OCI-LY1 (cell line): Measurements from ENCODE around the gene FDX1.

Experiments used
- H2AFZ ChIP-seq: fragments of 200-600 bp; sonication (generic), shearing (Covaris generic); 2 replicates; pipeline ENCODE4 v1.6.0; 2014; ENCODE audit warnings: antibody characterized with exemption, mild to moderate bottlenecking, low read length
- H3F3A ChIP-seq: fragments of 200-600 bp; sonication (generic), shearing (Covaris generic); 2 replicates; pipeline ENCODE4 v1.6.0; 2014; ENCODE audit warnings: mild to moderate bottlenecking, antibody characterized with exemption, low read length, moderate library complexity; ENCODE audit not compliant: insufficient read depth
- H3K27ac ChIP-seq: fragments of 200-600 bp; sonication (generic); 2 replicates; pipeline ENCODE4 v1.5.1; 2014; ENCODE audit warnings: low read length, mixed run types, mild to moderate bottlenecking, low read depth; ENCODE audit not compliant: poor library complexity, severe bottlenecking
- H3K27me3 ChIP-seq: fragments of 200-600 bp; sonication (generic); 2 replicates; pipeline ENCODE4 v1.6.0; 2014; ENCODE audit warnings: antibody characterized with exemption, mild to moderate bottlenecking, low read length, moderate library complexity; ENCODE audit not compliant: insufficient read depth
- H3K36me3 ChIP-seq: fragments of 200-600 bp; sonication (generic); 2 replicates; pipeline ENCODE4 v1.6.1; 2014; ENCODE audit warnings: mild to moderate bottlenecking, antibody characterized with exemption, low read length, moderate library complexity, mixed read lengths; ENCODE audit not compliant: insufficient read depth
- H3K4me1 ChIP-seq: fragments of 200-600 bp; sonication (generic); 2 replicates; pipeline ENCODE4 v1.5.1; 2014; ENCODE audit warnings: mild to moderate bottlenecking, low read length, moderate library complexity; ENCODE audit not compliant: insufficient read depth, severe bottlenecking
- H3K4me2 ChIP-seq: fragments of 200-600 bp; sonication (generic), shearing (Covaris generic); 2 replicates; pipeline ENCODE4 v1.6.1; 2014; ENCODE audit warnings: low read length
- H3K4me3 ChIP-seq: fragments of 200-600 bp; sonication (generic); 2 replicates; pipeline ENCODE4 v1.5.1; 2014; ENCODE audit warnings: low read length, low read depth, mild to moderate bottlenecking, mixed read lengths; ENCODE audit not compliant: poor library complexity, severe bottlenecking
- H3K79me2 ChIP-seq: fragments of 200-600 bp; shearing (Covaris generic); 2 replicates; pipeline ENCODE4 v1.6.1; 2016; ENCODE audit warnings: mixed run types, low read length, mixed read lengths; ENCODE audit not compliant: insufficient read depth
- H3K9ac ChIP-seq: fragments of 200-600 bp; sonication (generic), shearing (Covaris generic); 2 replicates; pipeline ENCODE4 v1.6.1; 2014; ENCODE audit warnings: mild to moderate bottlenecking, low read length, mixed read lengths
- H3K9me2 ChIP-seq: fragments of 200-600 bp; sonication (generic), shearing (Covaris generic); 2 replicates; pipeline ENCODE4 v1.6.1; 2014; ENCODE audit warnings: low read depth, mild to moderate bottlenecking, low read length, mixed read lengths
- H3K9me3 ChIP-seq: fragments of 200-600 bp; shearing (Covaris generic); 2 replicates; pipeline ENCODE4 v1.6.1; 2014; ENCODE audit warnings: low read length, mixed read lengths
- H4K20me1 ChIP-seq: fragments of 200-600 bp; sonication (generic), shearing (Covaris generic); 2 replicates; pipeline ENCODE4 v1.6.0; 2016; ENCODE audit warnings: mild to moderate bottlenecking, low read length; ENCODE audit not compliant: insufficient read depth
- EZH2 ChIP-seq: fragments of 200-600 bp; sonication (generic), shearing (Covaris generic); IDR thresholded peaks from 2 replicates; pipeline ENCODE4 v1.8.0; 2017; ENCODE audit warnings: borderline replicate concordance, mixed run types, mild to moderate bottlenecking, antibody characterized with exemption, low read length, moderate library complexity, mixed read lengths
- TF ChIP-seq, protein P1 (sequence below): fragments of 200-600 bp; sonication (generic), shearing (Covaris generic); IDR thresholded peaks from 2 replicates; pipeline ENCODE4 v1.5.1; 2017; ENCODE audit warnings: mild to moderate bottlenecking, antibody characterized with exemption, low read length, moderate library complexity, mixed read lengths

Gene FDX1

DNA sequence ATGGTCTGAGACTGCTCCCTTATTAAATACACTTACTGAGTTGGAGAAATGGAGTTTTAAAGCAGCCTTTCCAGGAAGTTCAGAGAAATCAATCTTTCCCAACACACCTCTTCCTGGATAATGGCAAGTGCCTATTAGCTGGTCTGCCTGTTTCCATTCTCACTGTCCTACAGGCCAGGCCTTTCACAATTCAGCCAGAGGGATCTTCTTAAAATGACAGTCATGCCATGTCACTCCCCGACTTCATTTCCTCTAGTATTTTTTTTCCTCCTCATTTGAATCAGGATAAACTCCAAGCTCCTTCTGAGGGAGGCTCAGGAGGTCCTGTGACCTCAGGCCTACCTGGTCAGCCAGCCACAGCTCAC lies 62.6 kb downstream of the FDX1 start:
- H3K27me3 ChIP-seq: peaks cover 6% of the 10 kb centered on the region; the same call in 1 of the 2 replicates
- no peaks in the 10 kb centered on the region for H3K4me1 ChIP-seq
- no peaks in the 10 kb centered on the region for H3K79me2 ChIP-seq
- no peaks in the 10 kb centered on the region for H4K20me1 ChIP-seq
- H3K4me2 ChIP-seq: no peak overlapping the region
- TF ChIP-seq, protein P1, sequence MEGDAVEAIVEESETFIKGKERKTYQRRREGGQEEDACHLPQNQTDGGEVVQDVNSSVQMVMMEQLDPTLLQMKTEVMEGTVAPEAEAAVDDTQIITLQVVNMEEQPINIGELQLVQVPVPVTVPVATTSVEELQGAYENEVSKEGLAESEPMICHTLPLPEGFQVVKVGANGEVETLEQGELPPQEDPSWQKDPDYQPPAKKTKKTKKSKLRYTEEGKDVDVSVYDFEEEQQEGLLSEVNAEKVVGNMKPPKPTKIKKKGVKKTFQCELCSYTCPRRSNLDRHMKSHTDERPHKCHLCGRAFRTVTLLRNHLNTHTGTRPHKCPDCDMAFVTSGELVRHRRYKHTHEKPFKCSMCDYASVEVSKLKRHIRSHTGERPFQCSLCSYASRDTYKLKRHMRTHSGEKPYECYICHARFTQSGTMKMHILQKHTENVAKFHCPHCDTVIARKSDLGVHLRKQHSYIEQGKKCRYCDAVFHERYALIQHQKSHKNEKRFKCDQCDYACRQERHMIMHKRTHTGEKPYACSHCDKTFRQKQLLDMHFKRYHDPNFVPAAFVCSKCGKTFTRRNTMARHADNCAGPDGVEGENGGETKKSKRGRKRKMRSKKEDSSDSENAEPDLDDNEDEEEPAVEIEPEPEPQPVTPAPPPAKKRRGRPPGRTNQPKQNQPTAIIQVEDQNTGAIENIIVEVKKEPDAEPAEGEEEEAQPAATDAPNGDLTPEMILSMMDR: no peak
- no peak for TF ChIP-seq EZH2
- no peak overlapping the region for H3K9ac ChIP-seq
- H3K36me3 ChIP-seq: no peaks in the 10 kb centered on the region
- H3K9me3 ChIP-seq: no peaks in the 10 kb centered on the region
- H3F3A ChIP-seq: no peaks in the 10 kb centered on the region
- no peak overlapping the region for H3K4me3 ChIP-seq
- H3K27ac ChIP-seq: no peak overlapping the region
- no peaks in the 10 kb centered on the region for H3K9me2 ChIP-seq
- H2AFZ ChIP-seq: no peak overlapping the region

DNA sequence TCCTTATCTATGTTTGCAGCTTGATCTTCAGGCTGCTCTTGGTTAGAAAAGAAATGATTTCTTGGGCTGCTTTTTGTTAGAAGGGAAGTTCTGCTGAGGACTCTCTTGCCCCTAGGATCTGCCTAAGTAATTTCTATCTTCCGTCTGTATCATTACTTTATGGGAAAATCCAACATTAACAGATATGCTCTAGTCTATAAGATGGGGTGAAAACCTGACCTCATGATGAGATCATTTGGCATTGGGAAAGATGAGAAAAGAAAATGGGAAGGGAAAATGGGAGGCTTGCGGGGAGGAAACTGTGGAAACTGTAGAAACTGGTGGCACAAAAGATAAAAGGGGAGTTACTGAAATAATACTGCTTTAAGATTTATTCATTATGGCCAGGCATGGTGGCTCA lies 63.6 kb downstream of the FDX1 start:
- Histone ChIP-seq H3K4me3 (no peak overlapping the region), H3K36me3 (no peaks in the 10 kb centered on the region), H3K9me3 (no peaks in the 10 kb centered on the region), H3K4me2 (no peak overlapping the region), H4K20me1 (no peaks in the 10 kb centered on the region), H3K4me1 (no peaks in the 10 kb centered on the region), H3K27me3 (peaks cover 6% of the 10 kb centered on the region; the same call in 1 of the 2 replicates), H3K9me2 (no peaks in the 10 kb centered on the region), H3F3A (no peaks in the 10 kb centered on the region), H2AFZ (no peak overlapping the region), H3K79me2 (no peaks in the 10 kb centered on the region), H3K27ac (no peak overlapping the region), H3K9ac (no peak overlapping the region)
- no peak for TF ChIP-seq EZH2
- TF ChIP-seq, protein P1: no peak

DNA sequence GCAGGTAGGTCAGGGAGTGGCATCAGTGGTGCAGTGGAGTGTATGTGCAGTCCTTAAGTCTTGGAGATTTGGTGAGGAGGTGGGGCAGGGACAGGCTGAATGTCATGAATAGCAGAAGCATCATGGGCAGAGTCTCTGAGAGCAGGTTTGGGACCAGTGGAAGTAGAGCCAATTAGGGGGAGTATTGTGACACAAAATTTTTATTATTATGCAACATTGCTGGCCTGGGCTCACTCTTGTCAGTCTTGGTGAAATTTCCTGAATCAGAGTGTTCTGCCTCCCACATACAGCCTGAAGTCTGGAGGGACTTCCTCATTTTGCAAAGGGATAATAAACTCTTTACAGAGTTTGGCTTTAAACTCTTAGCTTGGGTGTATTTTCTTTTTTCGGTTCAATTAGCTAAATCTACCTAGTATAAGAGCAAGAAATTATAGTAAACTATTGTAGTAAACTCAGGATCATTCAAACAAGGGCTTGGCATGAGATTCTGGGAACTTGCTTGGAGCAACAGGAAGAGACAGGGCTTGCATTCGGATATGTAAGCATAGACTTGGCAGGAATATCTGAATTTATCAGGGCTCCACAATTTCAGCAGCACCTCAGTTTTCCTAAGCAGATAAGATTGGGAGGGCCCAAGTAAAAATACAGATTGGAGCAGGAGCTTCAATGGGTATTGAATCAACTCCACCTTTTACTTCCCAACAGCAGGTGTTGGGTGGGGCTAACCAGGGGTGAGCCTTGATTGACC lies 67.7 kb downstream of the FDX1 start:
- Histone ChIP-seq H3K27me3 (peaks cover 6% of the 10 kb centered on the region; the same call in 1 of the 2 replicates), H3K9me2 (no peaks in the 10 kb centered on the region), H3K36me3 (no peaks in the 10 kb centered on the region; the same call in 1 of the 2 replicates), H3K4me2 (no peak overlapping the region), H3K4me3 (no peak overlapping the region), H2AFZ (no peak overlapping the region), H3K9ac (no peak overlapping the region), H4K20me1 (no peaks in the 10 kb centered on the region), H3K79me2 (no peaks in the 10 kb centered on the region), H3K4me1 (no peaks in the 10 kb centered on the region), H3K9me3 (peaks cover 10% of the 10 kb centered on the region), H3K27ac (no peak overlapping the region), H3F3A (no peaks in the 10 kb centered on the region)
- TF ChIP-seq EZH2: no peak
- TF ChIP-seq, protein P1: no peak
